Vagina (tissue), 2 donors: ENCODE data around the gene USP19. TPM values are rescaled to one million over a fixed set of nuclear protein-coding genes. Genes with fewer than 3 reads are reported as not detected.

Experiments used
- DNase-seq, 2 donors: peaks; one replicate each; pipeline ENCODE4 v3.0.0-alpha.2; 2017; ENCODE audit errors: extremely low spot score in 2 of 2
- H3K27ac ChIP-seq: fragments of 200-600 bp; sonication (generic); one replicate; pipeline ENCODE4 v1.5.1; 2019
- H3K27me3 ChIP-seq: fragments of 200-600 bp; sonication (generic); one replicate; pipeline ENCODE4 v1.5.1; 2019
- H3K36me3 ChIP-seq, 2 donors: fragments of 200-600 bp; sonication (generic); one replicate each; pipeline ENCODE4 v1.5.1; 2017 to 2019
- H3K4me1 ChIP-seq: fragments of 200-600 bp; sonication (generic); one replicate; pipeline ENCODE4 v1.5.1; 2019
- H3K4me3 ChIP-seq, 2 donors: fragments of 200-600 bp; sonication (generic); 1 replicate in 1 of 2; 2 replicates in 1 of 2; pipeline ENCODE4 v1.5.1; 2016 to 2019
- H3K9me3 ChIP-seq: fragments of 200-600 bp; sonication (generic); one replicate; pipeline ENCODE4 v1.5.1; 2019
- POLR2A ChIP-seq, 2 donors: fragments of 450-650 bp; IDR thresholded peaks; one replicate each; pipeline ENCODE4 v1.6.1; 2017; ENCODE audit warnings: antibody characterized with exemption in 2 of 2, mild to moderate bottlenecking in 2 of 2, moderate library complexity in 2 of 2
- POLR2AphosphoS5 ChIP-seq, 2 donors: sonication (generic); formaldehyde crosslinking; IDR thresholded peaks; one replicate each; pipeline ENCODE4 v1.9.0; 2017; ENCODE audit warnings: antibody characterized with exemption in 2 of 2, mild to moderate bottlenecking in 2 of 2, low read depth in 1 of 2; ENCODE audit not compliant: insufficient read depth in 1 of 2
- intact Hi-C: fragments of 100-400 bp; cut with DNase I; formaldehyde crosslinking; loops from one replicate; pipeline ENCODE4 v1.15.1; 2023
- total RNA-seq: library from RNA; depleted of rRNA; stranded (reverse); fragments of >200 nt; gene quantifications from one replicate; pipeline ENCODE4 v1.2.3, GENCODE V29; 2016
- TF ChIP-seq, protein P1 (sequence below), 3 experiments: fragments of 450-650 bp in 2 of 3; fragments of 200-600 bp in 1 of 3; sonication (generic) in 1 of 3; IDR thresholded peaks; one replicate each; pipeline ENCODE4 v1.5.1; 2017 to 2019; ENCODE audit warnings: antibody characterized with exemption in 3 of 3, mild to moderate bottlenecking in 2 of 3, moderate library complexity in 2 of 3

The USP19 gene
- total RNA-seq, 1 donor from 2014 or later = 59.9 TPM

DNA sequence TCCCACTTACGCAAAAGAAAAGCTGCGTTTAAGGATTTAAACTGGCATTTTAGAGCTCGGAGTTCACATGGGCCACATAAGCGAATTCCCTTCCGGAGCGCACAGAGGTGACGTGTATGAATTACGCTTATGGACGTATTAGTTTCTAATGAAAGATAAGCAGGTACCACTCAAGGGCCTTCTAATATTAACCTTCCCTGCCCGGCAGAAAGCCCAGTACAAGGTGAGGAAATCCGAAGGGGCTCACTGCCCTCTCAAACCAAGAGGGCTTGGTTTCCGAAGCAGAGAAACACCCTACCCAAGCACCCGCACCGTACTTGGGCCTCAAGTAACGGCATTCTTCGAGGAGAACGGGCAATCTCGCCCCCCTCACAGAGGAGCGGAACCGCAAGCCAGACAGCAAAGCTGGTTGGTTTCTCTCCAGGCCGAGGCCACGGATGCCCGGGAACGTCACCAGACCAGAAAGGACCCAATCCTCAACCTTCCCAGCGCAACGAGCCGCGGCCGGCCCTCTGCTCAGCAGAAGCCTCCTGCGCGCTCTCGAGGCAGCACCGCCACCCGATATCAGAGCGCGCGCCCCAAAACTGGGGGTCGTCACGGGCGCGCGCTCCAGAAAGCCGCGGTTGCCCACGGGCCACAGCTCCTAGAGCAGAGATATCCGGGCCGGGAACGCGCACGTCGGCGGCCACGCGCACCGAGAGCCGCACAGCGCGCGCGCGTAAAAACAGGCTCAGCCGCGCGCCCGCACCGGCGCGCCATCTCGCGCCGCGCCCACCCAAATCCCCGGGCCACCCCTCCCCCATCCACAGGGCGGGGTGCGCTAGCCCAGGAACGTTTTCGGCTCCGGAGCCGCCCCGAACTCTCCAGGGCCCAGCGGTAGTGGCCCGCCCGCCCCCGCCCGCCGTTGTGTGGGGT lies 27.4 kb downstream of the USP19 start:
- Histone ChIP-seq H3K4me3 (peak overlapping the region; percentile 80 to 96), H3K4me1 (peaks cover 62% of the 10 kb centered on the region), H3K27me3 (no peaks in the 10 kb centered on the region), H3K36me3 (peaks cover 0 to 14% of the 10 kb centered on the region in 2 donors), H3K9me3 (no peaks in the 10 kb centered on the region), H3K27ac (peak overlapping the region; percentile 98)
- TF ChIP-seq, protein P1, sequence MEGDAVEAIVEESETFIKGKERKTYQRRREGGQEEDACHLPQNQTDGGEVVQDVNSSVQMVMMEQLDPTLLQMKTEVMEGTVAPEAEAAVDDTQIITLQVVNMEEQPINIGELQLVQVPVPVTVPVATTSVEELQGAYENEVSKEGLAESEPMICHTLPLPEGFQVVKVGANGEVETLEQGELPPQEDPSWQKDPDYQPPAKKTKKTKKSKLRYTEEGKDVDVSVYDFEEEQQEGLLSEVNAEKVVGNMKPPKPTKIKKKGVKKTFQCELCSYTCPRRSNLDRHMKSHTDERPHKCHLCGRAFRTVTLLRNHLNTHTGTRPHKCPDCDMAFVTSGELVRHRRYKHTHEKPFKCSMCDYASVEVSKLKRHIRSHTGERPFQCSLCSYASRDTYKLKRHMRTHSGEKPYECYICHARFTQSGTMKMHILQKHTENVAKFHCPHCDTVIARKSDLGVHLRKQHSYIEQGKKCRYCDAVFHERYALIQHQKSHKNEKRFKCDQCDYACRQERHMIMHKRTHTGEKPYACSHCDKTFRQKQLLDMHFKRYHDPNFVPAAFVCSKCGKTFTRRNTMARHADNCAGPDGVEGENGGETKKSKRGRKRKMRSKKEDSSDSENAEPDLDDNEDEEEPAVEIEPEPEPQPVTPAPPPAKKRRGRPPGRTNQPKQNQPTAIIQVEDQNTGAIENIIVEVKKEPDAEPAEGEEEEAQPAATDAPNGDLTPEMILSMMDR (IDR thresholded peaks at IDR 0.05) = no peak
- peak in 1 of 2 donors; percentile 13 for TF ChIP-seq POLR2AphosphoS5 (IDR thresholded peaks at IDR 0.05; ENCODE audit: insufficient read depth in 1 of 2, low read depth in 1 of 2)
- TF ChIP-seq POLR2A (IDR thresholded peaks at IDR 0.05) = no peak
- peak in 1 of 2 donors; percentile 85 for DNase-seq
- intact Hi-C loops = loop anchor here (5.0 kb wide), 1 partner anchor 86 kb away; the partner anchor contains the start of gene WDR6

GRCh38 chr3:49081429-49081828 lies 39.2 kb downstream of the USP19 start:
- no peaks in the 10 kb centered on the region for H3K9me3 ChIP-seq
- intact Hi-C loops = no loop called here
- H3K4me3 ChIP-seq = no peak overlapping the region
- H3K27ac ChIP-seq = no peak overlapping the region
- TF ChIP-seq POLR2A (IDR thresholded peaks at IDR 0.05) (no peak), POLR2AphosphoS5 (IDR thresholded peaks at IDR 0.05; ENCODE audit: insufficient read depth in 1 of 2, low read depth in 1 of 2) (no peak)
- TF ChIP-seq, protein P1 (IDR thresholded peaks at IDR 0.05) = no peak
- DNase-seq = no peak
- peaks cover 14% of the 10 kb centered on the region for H3K4me1 ChIP-seq
- no peaks in the 10 kb centered on the region for H3K27me3 ChIP-seq
- H3K36me3 ChIP-seq = peaks cover 0 to 10% of the 10 kb centered on the region in 2 donors

DNA sequence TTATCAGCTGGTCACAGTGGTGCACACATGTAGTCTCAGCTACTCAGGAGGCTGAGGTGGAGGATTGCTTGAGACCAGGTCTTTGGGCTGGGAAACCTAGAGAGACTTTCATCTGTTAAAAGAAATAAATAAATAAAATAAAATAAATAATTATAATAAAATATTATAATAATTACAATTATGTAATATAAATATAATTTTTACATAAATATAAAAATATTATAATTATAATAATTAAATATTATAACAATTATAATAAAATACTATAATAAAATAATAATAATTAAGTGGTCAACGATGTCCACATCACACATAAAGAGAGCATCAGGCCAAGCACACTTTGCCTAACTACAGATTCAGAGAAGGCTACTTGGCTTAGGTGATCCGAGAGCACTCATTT lies 41.4 kb downstream of the USP19 start:
- Histone ChIP-seq H3K4me3 (no peak overlapping the region), H3K27ac (no peak overlapping the region), H3K9me3 (no peaks in the 10 kb centered on the region), H3K27me3 (no peaks in the 10 kb centered on the region), H3K36me3 (peaks cover 0 to 32% of the 10 kb centered on the region in 2 donors), H3K4me1 (peaks cover 13% of the 10 kb centered on the region)
- TF ChIP-seq POLR2A (IDR thresholded peaks at IDR 0.05) (no peak), POLR2AphosphoS5 (IDR thresholded peaks at IDR 0.05; ENCODE audit: insufficient read depth in 1 of 2, low read depth in 1 of 2) (no peak)
- TF ChIP-seq, protein P1 (IDR thresholded peaks at IDR 0.05) = no peak
- intact Hi-C loops = no loop called here
- DNase-seq = no peak

GRCh38 chr3:49076646-49077045 lies 44.0 kb downstream of the USP19 start:
- no peak overlapping the region for H3K4me3 ChIP-seq
- intact Hi-C loops = no loop called here
- no peak for DNase-seq
- H3K4me1 ChIP-seq = peaks cover 7% of the 10 kb centered on the region
- no peak overlapping the region for H3K27ac ChIP-seq
- TF ChIP-seq POLR2AphosphoS5 (IDR thresholded peaks at IDR 0.05; ENCODE audit: insufficient read depth in 1 of 2, low read depth in 1 of 2) = no peak
- TF ChIP-seq, protein P1 (IDR thresholded peaks at IDR 0.05) = no peak
- TF ChIP-seq POLR2A (IDR thresholded peaks at IDR 0.05) = no peak
- H3K9me3 ChIP-seq = no peaks in the 10 kb centered on the region
- no peaks in the 10 kb centered on the region for H3K27me3 ChIP-seq
- peaks cover 0 to 58% of the 10 kb centered on the region in 2 donors for H3K36me3 ChIP-seq

GRCh38 chr3:49076116-49076515 lies 44.5 kb downstream of the USP19 start:
- no peak for DNase-seq
- Histone ChIP-seq H3K27ac (no peak overlapping the region), H3K9me3 (no peaks in the 10 kb centered on the region), H3K4me1 (peaks cover 2% of the 10 kb centered on the region), H3K4me3 (no peak overlapping the region), H3K36me3 (peaks cover 0 to 63% of the 10 kb centered on the region in 2 donors), H3K27me3 (no peaks in the 10 kb centered on the region)
- intact Hi-C loops = no loop called here
- TF ChIP-seq, protein P1 (IDR thresholded peaks at IDR 0.05) = no peak
- TF ChIP-seq POLR2A (IDR thresholded peaks at IDR 0.05) = no peak
- TF ChIP-seq POLR2AphosphoS5 (IDR thresholded peaks at IDR 0.05; ENCODE audit: insufficient read depth in 1 of 2, low read depth in 1 of 2) = no peak
